Activated naive CD8-positive, alpha-beta T cell treated with anti-CD3 and anti-CD28 coated beads, Interleukin-2, amount 10 ng/mL, durations not matched to agents 7 days and 5 days (primary cell): ENCODE results near the gene JMJD1C. TPM values are rescaled to one million over a fixed set of nuclear protein-coding genes. Genes with fewer than 3 reads are reported as not detected.
"Not testable (repeated sequence)": the region's sequence is repeated elsewhere in the genome, so short reads cannot be mapped to it uniquely, and the experiment has no call there.

Experiments used
- ATAC-seq: fragments of 150-1000 bp; cut with Tn5 transposase; one replicate; pipeline ENCODE4 v1.10.0; 2021; ENCODE audit warnings: low read depth, moderate library complexity
- POLR2A ChIA-PET: fragments of 350-600 bp; sonication (Branson Sonifier 250); formaldehyde crosslinking; loops from one replicate; lab custom pipeline; 2021; ENCODE audit warnings: antibody characterized with exemption; lab: Charles Lee
- DNase-seq: peaks from one replicate; pipeline ENCODE4 v3.0.0; 2021
- H3K27ac Mint-ChIP-seq: one replicate; pipeline ENCODE4 v1.8.0; 2022; ENCODE audit warnings: mild to moderate bottlenecking, mixed read lengths
- H3K27me3 Mint-ChIP-seq: one replicate; pipeline ENCODE4 v1.8.0; 2022; ENCODE audit warnings: mild to moderate bottlenecking, moderate library complexity, mixed read lengths
- H3K36me3 Mint-ChIP-seq: one replicate; pipeline ENCODE4 v1.8.0; 2021; ENCODE audit warnings: mild to moderate bottlenecking, mixed read lengths
- H3K4me1 Mint-ChIP-seq: one replicate; pipeline ENCODE4 v1.8.0; 2021; ENCODE audit warnings: mixed read lengths
- H3K4me3 Mint-ChIP-seq: one replicate; pipeline ENCODE4 v1.8.0; 2022; ENCODE audit warnings: mild to moderate bottlenecking, moderate library complexity, mixed read lengths
- H3K9me3 Mint-ChIP-seq: one replicate; pipeline ENCODE4 v1.8.0; 2021; ENCODE audit warnings: mixed read lengths
- total RNA-seq, 2 experiments: library from RNA; stranded (reverse); gene quantifications; one replicate each; pipeline ENCODE4 v1.2.3, GENCODE V29; 2021

Gene JMJD1C
- total RNA-seq, 2 experiments from 2014 or later: 91.9 to 94.4 TPM

- DNase-seq (no peak), ATAC-seq (no peak)
- Mint-ChIP-seq H3K27ac (no peak overlapping the region), H3K4me3 (no peak overlapping the region), H3K9me3 (no peaks in the 10 kb centered on the region), H3K36me3 (peaks cover 2% of the 10 kb centered on the region), H3K27me3 (no peaks in the 10 kb centered on the region), H3K4me1 (peaks cover 3% of the 10 kb centered on the region)
- POLR2A ChIA-PET: no interaction called here
These were observed 167.8 kb downstream of the JMJD1C start for GRCh38 chr10:63297941-63298340.

- H3K4me1 Mint-ChIP-seq: no peaks in the 10 kb centered on the region
- H3K27ac Mint-ChIP-seq: no peak overlapping the region
- H3K27me3 Mint-ChIP-seq: no peaks in the 10 kb centered on the region
- ATAC-seq (no peak), DNase-seq (no peak)
- H3K4me3 Mint-ChIP-seq: no peak overlapping the region
- peaks cover 5% of the 10 kb centered on the region for H3K36me3 Mint-ChIP-seq
- POLR2A ChIA-PET: no interaction called here
- H3K9me3 Mint-ChIP-seq: no peaks in the 10 kb centered on the region
These were observed 171.0 kb downstream of the JMJD1C start for GRCh38 chr10:63294781-63295180.

GRCh38 chr10:63292847-63293246, 172.9 kb downstream of the JMJD1C start:
- DNase-seq, POLR2A ChIA-PET: not testable (repeated sequence)

GRCh38 chr10:63288170-63288569, 177.6 kb downstream of the JMJD1C start:
- no peak overlapping the region for H3K27ac Mint-ChIP-seq
- POLR2A ChIA-PET: interaction anchor here (1.7 kb wide), 1 partner anchor 19 kb away, joined by 4 read pairs; no protein-coding TSS in a partner anchor
- ATAC-seq (no peak), DNase-seq (no peak)
- H3K36me3 Mint-ChIP-seq: peaks cover 7% of the 10 kb centered on the region
- H3K4me3 Mint-ChIP-seq: no peak overlapping the region
- no peaks in the 10 kb centered on the region for H3K27me3 Mint-ChIP-seq
- peaks cover 1% of the 10 kb centered on the region for H3K9me3 Mint-ChIP-seq
- peaks cover 5% of the 10 kb centered on the region for H3K4me1 Mint-ChIP-seq

More at GRCh38 chr10:63292847-63293246, 172.9 kb downstream of the JMJD1C start:
- not testable (repeated sequence) for H3K27me3 Mint-ChIP-seq, H3K9me3 Mint-ChIP-seq, H3K27ac Mint-ChIP-seq, ATAC-seq, H3K36me3 Mint-ChIP-seq, H3K4me1 Mint-ChIP-seq, H3K4me3 Mint-ChIP-seq

- POLR2A ChIA-PET: no interaction called here
- Mint-ChIP-seq H3K9me3 (peaks cover 1% of the 10 kb centered on the region), H3K36me3 (peaks cover 4% of the 10 kb centered on the region), H3K4me3 (no peak overlapping the region), H3K4me1 (peaks cover 5% of the 10 kb centered on the region), H3K27ac (no peak overlapping the region), H3K27me3 (no peaks in the 10 kb centered on the region)
- no peak for DNase-seq
- ATAC-seq: no peak
These were observed 179.0 kb downstream of the JMJD1C start for GRCh38 chr10:63286754-63287264.

GRCh38 chr10:63286340-63286739, 179.4 kb downstream of the JMJD1C start:
- DNase-seq: no peak
- H3K36me3 Mint-ChIP-seq: peaks cover 2% of the 10 kb centered on the region
- no peak for ATAC-seq
- H3K9me3 Mint-ChIP-seq: peaks cover 1% of the 10 kb centered on the region
- peaks cover 5% of the 10 kb centered on the region for H3K4me1 Mint-ChIP-seq
- POLR2A ChIA-PET: no interaction called here
- H3K4me3 Mint-ChIP-seq: no peak overlapping the region
- H3K27ac Mint-ChIP-seq: no peak overlapping the region
- H3K27me3 Mint-ChIP-seq: no peaks in the 10 kb centered on the region

- H3K27ac Mint-ChIP-seq, H3K36me3 Mint-ChIP-seq, H3K4me3 Mint-ChIP-seq, H3K9me3 Mint-ChIP-seq, H3K27me3 Mint-ChIP-seq, ATAC-seq, H3K4me1 Mint-ChIP-seq, DNase-seq: not testable (repeated sequence)
- POLR2A ChIA-PET: interaction anchor here (0.6 kb wide), 2 partner anchors 160 to 346 kb away, joined by 3 to 4 read pairs; no protein-coding TSS in a partner anchor
These were observed 181.9 kb downstream of the JMJD1C start for GRCh38 chr10:63283901-63284300.

GRCh38 chr10:63283093-63283492, 182.7 kb downstream of the JMJD1C start:
- Mint-ChIP-seq H3K4me3 (no peak overlapping the region), H3K36me3 (peaks cover 2% of the 10 kb centered on the region), H3K27me3 (no peaks in the 10 kb centered on the region), H3K4me1 (peaks cover 5% of the 10 kb centered on the region), H3K9me3 (peaks cover 1% of the 10 kb centered on the region), H3K27ac (no peak overlapping the region)
- POLR2A ChIA-PET: interaction anchor here (0.7 kb wide), 1 partner anchor 53 kb away, joined by 3 read pairs; no protein-coding TSS in a partner anchor
- DNase-seq: no peak
- ATAC-seq: no peak

- no peak for DNase-seq
These were observed 183.8 kb downstream of the JMJD1C start for GRCh38 chr10:63281967-63282366.

GRCh38 chr10:63280386-63280785, 185.4 kb downstream of the JMJD1C start:
- Mint-ChIP-seq H3K27ac (no peak overlapping the region), H3K4me3 (no peak overlapping the region), H3K9me3 (peaks cover 1% of the 10 kb centered on the region), H3K36me3 (peaks cover 2% of the 10 kb centered on the region), H3K4me1 (peaks cover 5% of the 10 kb centered on the region), H3K27me3 (no peaks in the 10 kb centered on the region)
- no peak for DNase-seq
- POLR2A ChIA-PET: no interaction called here
- no peak for ATAC-seq

More at GRCh38 chr10:63281967-63282366, 183.8 kb downstream of the JMJD1C start:
- no peak for ATAC-seq
- H3K4me3 Mint-ChIP-seq: no peak overlapping the region
- H3K27ac Mint-ChIP-seq: no peak overlapping the region
- no peaks in the 10 kb centered on the region for H3K27me3 Mint-ChIP-seq
- peaks cover 1% of the 10 kb centered on the region for H3K9me3 Mint-ChIP-seq
- POLR2A ChIA-PET: no interaction called here
- H3K36me3 Mint-ChIP-seq: peaks cover 2% of the 10 kb centered on the region
- peaks cover 5% of the 10 kb centered on the region for H3K4me1 Mint-ChIP-seq

GRCh38 chr10:63275094-63275493, 190.7 kb downstream of the JMJD1C start:
- POLR2A ChIA-PET: no interaction called here
- peaks cover 15% of the 10 kb centered on the region for H3K4me1 Mint-ChIP-seq
- no peak overlapping the region for H3K27ac Mint-ChIP-seq
- ATAC-seq: no peak
- no peak for DNase-seq
- H3K4me3 Mint-ChIP-seq: no peak overlapping the region
- H3K36me3 Mint-ChIP-seq: no peaks in the 10 kb centered on the region
- H3K9me3 Mint-ChIP-seq: no peaks in the 10 kb centered on the region
- H3K27me3 Mint-ChIP-seq: no peaks in the 10 kb centered on the region

GRCh38 chr10:63273577-63273976, 192.2 kb downstream of the JMJD1C start:
- Mint-ChIP-seq H3K9me3 (no peaks in the 10 kb centered on the region), H3K4me3 (peak overlapping the region; percentile 57)
- POLR2A ChIA-PET: no interaction called here

GRCh38 chr10:63268798-63269503, 196.8 kb downstream of the JMJD1C start:
- Mint-ChIP-seq H3K9me3 (no peaks in the 10 kb centered on the region), H3K4me1 (peaks cover 15% of the 10 kb centered on the region)
- peak; percentile 97 for ATAC-seq

More at GRCh38 chr10:63273577-63273976, 192.2 kb downstream of the JMJD1C start:
- ATAC-seq (peak; percentile 8), DNase-seq (no peak)
- Mint-ChIP-seq H3K4me1 (peaks cover 15% of the 10 kb centered on the region), H3K36me3 (no peaks in the 10 kb centered on the region), H3K27me3 (no peaks in the 10 kb centered on the region), H3K27ac (peak overlapping the region; percentile 82)

More at GRCh38 chr10:63268798-63269503, 196.8 kb downstream of the JMJD1C start:
- H3K4me3 Mint-ChIP-seq: peak overlapping the region; percentile 96
- DNase-seq: peak; percentile 68
- peaks cover 5% of the 10 kb centered on the region for H3K36me3 Mint-ChIP-seq
- POLR2A ChIA-PET: interaction anchor here (0.6 to 3.7 kb wide), 27 partner anchors 9 to 361 kb away, joined by 3 to 33 read pairs (median 4); partner anchors contain the start of genes JMJD1C and REEP3
- H3K27ac Mint-ChIP-seq: peak overlapping the region; percentile 98
- no peaks in the 10 kb centered on the region for H3K27me3 Mint-ChIP-seq
